Measurements from ENCODE around the gene UVRAG.

- TF ChIP-seq CTCF (IDR thresholded peaks at IDR 0.05): no peak
- TF ChIP-seq EZH2 (IDR thresholded peaks at IDR 0.05; ENCODE audit: borderline replicate concordance, insufficient read depth, low read depth, low read length, poor library complexity, severe bottlenecking): no peak
Measured at GRCh38 chr11:76025068-76025467, 210.1 kb downstream of the UVRAG start.
